ENCODE data around the gene DHPS. TPM values are rescaled to one million over a fixed set of nuclear protein-coding genes. Genes with fewer than 3 reads are reported as not detected.

DHPS gene
- total and polyA plus RNA-seq, 2 of the 13 experiments (the other 11 are each of a cell fraction or from before 2014, with no cell fraction given): 43.3 to 84.3 TPM

DNA sequence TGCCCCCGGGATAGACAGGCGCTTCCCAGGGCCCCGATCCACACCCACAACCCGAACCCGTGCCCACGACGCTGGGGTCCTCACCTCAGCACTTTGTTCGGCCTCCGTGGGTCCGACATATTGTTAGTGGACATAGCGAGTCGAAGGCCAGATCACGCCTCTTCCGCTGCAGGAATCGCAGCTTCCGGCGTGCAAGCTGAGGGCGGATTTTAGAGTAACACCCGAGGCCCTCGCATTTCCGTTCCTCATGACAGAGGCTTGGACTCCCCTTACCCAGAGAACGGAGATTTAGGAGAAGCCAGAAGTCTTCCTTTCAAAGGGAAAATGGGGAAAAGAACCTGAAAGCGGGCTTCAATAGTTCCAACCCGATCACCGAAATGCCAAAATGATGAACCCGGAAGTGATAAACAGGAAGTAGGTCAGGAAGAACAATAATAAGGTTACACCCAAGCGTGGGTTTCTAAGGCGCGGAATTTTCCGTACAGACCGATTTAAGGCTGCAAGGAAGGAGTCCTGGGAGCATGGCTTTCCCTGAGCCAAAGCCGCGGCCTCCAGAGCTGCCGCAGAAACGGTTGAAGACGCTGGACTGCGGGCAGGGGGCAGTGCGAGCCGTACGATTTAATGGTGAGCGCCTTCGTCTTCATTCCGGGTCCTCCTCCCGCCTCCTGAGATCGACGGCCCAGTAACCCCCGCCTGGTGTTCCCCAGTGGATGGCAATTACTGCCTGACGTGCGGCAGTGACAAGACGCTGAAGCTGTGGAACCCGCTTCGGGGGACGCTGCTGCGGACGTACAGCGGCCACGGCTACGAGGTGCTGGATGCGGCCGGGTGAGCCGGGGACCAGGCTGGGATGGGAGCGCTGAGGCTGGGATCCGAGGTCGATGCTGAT is 12.2 kb downstream of the DHPS start (continued):
- TF ChIP-seq SNAPC4 (CRISPR knock-in tag; IDR thresholded peaks at IDR 0.05): peak; percentile 51; the same call in 1 of the 2 replicates
- TF ChIP-seq ZNF224 (CRISPR knock-in tag; IDR thresholded peaks at IDR 0.05): 0 out of 2 replicates have a peak, but pooled peaks have one; percentile 57
- no peak; the same call in 1 of the 2 replicates for TF ChIP-seq ZNF331 (CRISPR knock-in tag; IDR thresholded peaks at IDR 0.05)
- 0 out of 2 replicates have a peak, but pooled peaks have one; percentile 35 for TF ChIP-seq ZNF800 (CRISPR knock-in tag; IDR thresholded peaks at IDR 0.05)
- TF ChIP-seq, protein P1, sequence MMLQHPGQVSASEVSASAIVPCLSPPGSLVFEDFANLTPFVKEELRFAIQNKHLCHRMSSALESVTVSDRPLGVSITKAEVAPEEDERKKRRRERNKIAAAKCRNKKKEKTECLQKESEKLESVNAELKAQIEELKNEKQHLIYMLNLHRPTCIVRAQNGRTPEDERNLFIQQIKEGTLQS (CRISPR knock-in tag; IDR thresholded peaks at IDR 0.05): no peak
- TF ChIP-seq ZFYVE20 (CRISPR knock-in tag; IDR thresholded peaks at IDR 0.05; ENCODE audit: borderline replicate concordance, low read depth): no peak
- peak; percentile 26; the same call in 1 of the 2 replicates for TF ChIP-seq ZNF546 (CRISPR knock-in tag; conservative IDR thresholded peaks at IDR 0.05)
- peak; percentile 98 for TF ChIP-seq NR2C2 (CRISPR knock-in tag; IDR thresholded peaks at IDR 0.05; ENCODE audit: borderline replicate concordance)
- TF ChIP-seq PRDM4 (CRISPR knock-in tag; IDR thresholded peaks at IDR 0.05; ENCODE audit: borderline replicate concordance): no peak
- no peak for TF ChIP-seq ZNF335 (CRISPR knock-in tag; IDR thresholded peaks at IDR 0.05)
- TF ChIP-seq SATB2 (CRISPR knock-in tag; IDR thresholded peaks at IDR 0.05): no peak
